SK-N-SH (cell line): ENCODE results near the gene GRK3. TPM values are rescaled to one million over a fixed set of nuclear protein-coding genes. Genes with fewer than 3 reads are reported as not detected.

Experiments
- CTCF ChIA-PET: fragments of 300-600, 350-600 bp; formaldehyde crosslinking; extraction: SDS; loops from one replicate; lab custom pipeline; 2021; lab: Yijun Ruan, JAX
- POLR2A ChIA-PET: fragments of 350-600 bp; sonication (Branson Sonifier 250); formaldehyde crosslinking; extraction: SDS; loops from one replicate; lab custom pipeline; 2020; ENCODE audit warnings: antibody characterized with exemption, inconsistent platforms; lab: Yijun Ruan, JAX
- DNase-seq: peaks from one replicate; pipeline ENCODE4 v3.0.0; 2012
- H2AFZ ChIP-seq: fragments of 200-600 bp; sonication (generic); 2 replicates; pipeline ENCODE4 v1.8.1; 2016; ENCODE audit warnings: antibody characterized with exemption, mild to moderate bottlenecking, low read depth
- H3F3A ChIP-seq: fragments of 200-600 bp; sonication (generic); replicated peaks from 2 replicates; pipeline ENCODE3; 2016; ENCODE audit warnings: antibody characterized with exemption, mild to moderate bottlenecking; ENCODE audit not compliant: insufficient read depth
- H3K27ac ChIP-seq, 2 experiments: fragments of 200-500 bp in 1 of 2; fragments of 200-600 bp in 1 of 2; sonication (Bioruptor generic) in 1 of 2; sonication (generic), shearing (Covaris generic) in 1 of 2; 2 replicates each; pipeline versions ENCODE4 v1.5.1 to v1.6.1; 2014 to 2016; ENCODE audit warnings: low read depth in 2 of 2, inconsistent platforms in 1 of 2, low read length in 1 of 2, mild to moderate bottlenecking in 1 of 2, mixed read lengths in 1 of 2
- H3K27me3 ChIP-seq: fragments of 200-600 bp; sonication (generic), shearing (Covaris generic); 2 replicates; pipeline ENCODE4 v1.6.1; 2016; ENCODE audit warnings: mixed run types; ENCODE audit not compliant: insufficient read depth
- H3K36me3 ChIP-seq, 2 experiments: fragments of 200-500 bp in 1 of 2; fragments of 200-600 bp in 1 of 2; sonication (Bioruptor generic) in 1 of 2; sonication (generic) in 1 of 2; replicated peaks in 1 of 2; 2 replicates each; pipeline versions ENCODE3 to v1.5.1; 2014 to 2016; ENCODE audit warnings: low read length in 1 of 2, mild to moderate bottlenecking in 1 of 2; ENCODE audit not compliant: insufficient read depth in 2 of 2, control insufficient read depth in 1 of 2
- H3K4me1 ChIP-seq, 2 experiments: fragments of 200-500 bp in 1 of 2; fragments of 200-600 bp in 1 of 2; sonication (Bioruptor generic) in 1 of 2; sonication (generic), shearing (Covaris generic) in 1 of 2; 2 replicates each; pipeline versions ENCODE4 v1.5.1 to v1.6.1; 2014 to 2016; ENCODE audit warnings: low read depth in 1 of 2, low read length in 1 of 2, mixed run types in 1 of 2; ENCODE audit not compliant: insufficient read depth in 2 of 2, control insufficient read depth in 1 of 2
- H3K4me2 ChIP-seq: fragments of 200-600 bp; sonication (generic), shearing (Covaris generic); 2 replicates; pipeline ENCODE4 v1.6.1; 2017; ENCODE audit warnings: mixed run types
- H3K4me3 ChIP-seq, 2 experiments: fragments of 200-500 bp in 1 of 2; fragments of 200-600 bp in 1 of 2; sonication (Bioruptor generic) in 1 of 2; sonication (generic), shearing (Covaris generic) in 1 of 2; 2 replicates each; pipeline versions ENCODE4 v1.5.1 to v1.8.1; 2014 to 2016; ENCODE audit warnings: low read depth in 2 of 2, inconsistent platforms in 1 of 2, low read length in 1 of 2, mild to moderate bottlenecking in 1 of 2, mixed read lengths in 1 of 2, moderate library complexity in 1 of 2
- H3K79me2 ChIP-seq: fragments of 200-600 bp; sonication (generic); 2 replicates; pipeline ENCODE4 v1.8.1; 2017; ENCODE audit warnings: mild to moderate bottlenecking; ENCODE audit not compliant: insufficient read depth
- H3K9ac ChIP-seq: fragments of 200-600 bp; sonication (generic); 2 replicates; pipeline ENCODE4 v1.6.1; 2017; ENCODE audit warnings: mixed run types
- H3K9me2 ChIP-seq: fragments of 200-600 bp; sonication (generic); 2 replicates; pipeline ENCODE4 v1.6.1; 2017; ENCODE audit warnings: mixed run types
- H3K9me3 ChIP-seq: fragments of 200-600 bp; sonication (generic); 2 replicates; pipeline ENCODE4 v1.6.1; 2017; ENCODE audit warnings: mixed run types, mild to moderate bottlenecking, moderate library complexity
- H4K20me1 ChIP-seq: fragments of 200-600 bp; sonication (generic); 2 replicates; pipeline ENCODE4 v1.6.1; 2017; ENCODE audit warnings: mild to moderate bottlenecking, mixed run types; ENCODE audit not compliant: insufficient read depth
- CHD2 ChIP-seq: fragments of 150-350 bp; IDR thresholded peaks from 2 replicates; pipeline ENCODE4 v1.6.1; 2018; ENCODE audit warnings: low read length; ENCODE audit not compliant: partially characterized antibody
- EP300 ChIP-seq, 2 experiments: IDR thresholded peaks; 2 replicates each; pipeline versions ENCODE4 v1.4.0 to v1.6.1; 2012; ENCODE audit warnings: borderline replicate concordance in 1 of 2, low read depth in 1 of 2, low read length in 1 of 2
- EZH2phosphoT487 ChIP-seq: fragments of 200-600 bp; sonication (generic); IDR thresholded peaks from 2 replicates; pipeline ENCODE4 v1.6.1; 2017; ENCODE audit warnings: low read depth, mixed run types, mild to moderate bottlenecking, antibody characterized with exemption, moderate library complexity, borderline replicate concordance
- FOSL2 ChIP-seq: IDR thresholded peaks from 2 replicates; pipeline ENCODE4 v1.4.0; 2012; ENCODE audit warnings: low read depth, mild to moderate bottlenecking, moderate library complexity, borderline replicate concordance
- GABPA ChIP-seq: IDR thresholded peaks from 2 replicates; pipeline ENCODE4 v1.4.0; 2012; ENCODE audit warnings: low read depth, mild to moderate bottlenecking
- GATA2 ChIP-seq: sonication (generic); formaldehyde crosslinking; IDR thresholded peaks from 2 replicates; pipeline ENCODE4 v1.5.0; 2020; ENCODE audit warnings: mild to moderate bottlenecking, missing genetic modification reagents
- JUND ChIP-seq: IDR thresholded peaks from 2 replicates; pipeline ENCODE4 v1.4.0; 2012
- MXI1 ChIP-seq: IDR thresholded peaks from 2 replicates; pipeline ENCODE4 v1.6.1; 2012; ENCODE audit warnings: mild to moderate bottlenecking, low read depth, low read length, improper control_type of control experiment
- PBX3 ChIP-seq: IDR thresholded peaks from 2 replicates; pipeline ENCODE4; 2012
- POLR2AphosphoS5 ChIP-seq: IDR thresholded peaks from 2 replicates; pipeline ENCODE4 v1.6.1; 2012; ENCODE audit warnings: low read depth, low read length
- RCOR1 ChIP-seq: fragments of 150-350 bp; IDR thresholded peaks from 2 replicates; pipeline ENCODE4 v1.6.1; 2017; ENCODE audit warnings: antibody characterized with exemption, low read length
- RXRA ChIP-seq: IDR thresholded peaks from 2 replicates; pipeline ENCODE4 v1.4.0; 2012; ENCODE audit warnings: low read depth, mild to moderate bottlenecking, borderline replicate concordance
- SIN3A ChIP-seq: IDR thresholded peaks from 2 replicates; pipeline ENCODE4 v1.6.1; 2012; ENCODE audit warnings: low read depth, mild to moderate bottlenecking, low read length, moderate library complexity, borderline replicate concordance
- TAF1 ChIP-seq: IDR thresholded peaks from 2 replicates; pipeline ENCODE4 v1.6.1; 2012; ENCODE audit warnings: low read depth, mild to moderate bottlenecking, low read length, moderate library complexity, borderline replicate concordance
- TCF12 ChIP-seq: IDR thresholded peaks from 2 replicates; pipeline ENCODE4 v1.4.0; 2012
- TEAD4 ChIP-seq: IDR thresholded peaks from 2 replicates; pipeline ENCODE4 v1.4.0; 2012; ENCODE audit warnings: mild to moderate bottlenecking, borderline replicate concordance; ENCODE audit not compliant: insufficient read depth
- USF2 ChIP-seq: fragments of 150-350 bp; IDR thresholded peaks from 2 replicates; pipeline ENCODE4 v1.6.1; 2017; ENCODE audit warnings: antibody characterized with exemption, low read length, low read depth, borderline replicate concordance
- YY1 ChIP-seq: IDR thresholded peaks from 2 replicates; pipeline ENCODE4 v1.4.0; 2012; ENCODE audit warnings: low read depth, mild to moderate bottlenecking
- ZBTB33 ChIP-seq: IDR thresholded peaks from 2 replicates; pipeline ENCODE4 v1.4.0; 2012; ENCODE audit warnings: low read depth, borderline replicate concordance
- WGBS: methylation state at CpG from one replicate; pipeline ENCODE4 v1.1.6; 2017; ENCODE audit warnings: low lambda C conversion rate; 5-methylcytosine and 5-hydroxymethylcytosine counted together
- polyA plus RNA-seq, 3 experiments: library from polyadenylated mRNA; depleted of rRNA; stranded (reverse); fragments of >200 nt; gene quantifications; 2 replicates each; pipeline ENCODE4 v1.2.3, GENCODE V29; 2012
- TF ChIP-seq, protein P1 (sequence below): fragments of 200-600 bp; sonication (generic); IDR thresholded peaks from 2 replicates; pipeline ENCODE4 v1.6.1; 2017; ENCODE audit warnings: antibody characterized with exemption, mild to moderate bottlenecking, moderate library complexity
- TF ChIP-seq, protein P2 (sequence below): fragments of 150-350 bp; IDR thresholded peaks from 2 replicates; pipeline ENCODE4 v1.6.1; 2016; ENCODE audit warnings: mild to moderate bottlenecking, low read depth, low read length

GRK3 gene
- polyA plus RNA-seq, 1 of the 3 experiments (the other 2 are of a cell fraction) = 1.3 TPM

GRCh38 chr22:25645964-25646363 lies 81.5 kb downstream of the GRK3 start:
- no peak for TF ChIP-seq USF2
- no peak for TF ChIP-seq EZH2phosphoT487
- Histone ChIP-seq H2AFZ (no peak overlapping the region), H3K79me2 (no peaks in the 10 kb centered on the region), H3K27me3 (no peaks in the 10 kb centered on the region), H3K4me1 (peaks cover 0 to 6% of the 10 kb centered on the region in 2 experiments; a peak in 1 of 4 replicates), H3K9me3 (no peaks in the 10 kb centered on the region), H3K36me3 (no peaks in the 10 kb centered on the region), H3K9ac (no peak overlapping the region), H3K4me3 (no peak overlapping the region), H4K20me1 (no peaks in the 10 kb centered on the region), H3K27ac (no peak overlapping the region), H3K9me2 (no peaks in the 10 kb centered on the region), H3K4me2 (no peak overlapping the region), H3F3A (no peaks in the 10 kb centered on the region)
- CTCF ChIA-PET = interaction anchor here (1.3 kb wide), 1 partner anchor 63 kb away, joined by 3 read pairs; no protein-coding TSS in a partner anchor
- DNase-seq = no peak
- POLR2A ChIA-PET = no interaction called here
- WGBS = 92% methylated on average over 1 of the region's 1 CpG

DNA sequence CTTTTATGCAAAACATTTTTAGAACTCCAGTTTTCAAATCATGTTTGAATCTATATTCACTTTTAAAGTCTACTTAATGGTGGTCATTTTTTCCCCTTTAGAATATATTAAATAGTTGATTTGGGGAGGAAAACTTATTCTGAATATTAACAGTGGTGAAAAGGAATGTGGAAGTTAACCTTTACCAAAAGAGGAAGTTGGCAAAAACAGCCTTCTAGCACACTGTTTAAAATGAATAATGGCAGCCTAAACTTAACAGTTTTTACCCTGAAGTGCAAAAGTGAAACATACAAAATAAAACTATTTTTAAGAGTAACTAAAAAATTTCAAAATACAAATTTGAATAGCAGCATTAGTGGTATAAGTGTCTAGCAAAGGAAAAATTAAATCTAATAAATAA lies 86.4 kb downstream of the GRK3 start:
- Histone ChIP-seq H3K27ac (no peak overlapping the region), H3K9me2 (no peaks in the 10 kb centered on the region), H3K4me1 (no peaks in the 10 kb centered on the region; a peak in 1 of 4 replicates), H2AFZ (no peak overlapping the region), H3K4me3 (no peak overlapping the region), H3K9me3 (no peaks in the 10 kb centered on the region), H3K9ac (no peak overlapping the region), H3F3A (no peaks in the 10 kb centered on the region), H4K20me1 (no peaks in the 10 kb centered on the region), H3K79me2 (no peaks in the 10 kb centered on the region), H3K4me2 (no peak overlapping the region), H3K27me3 (no peaks in the 10 kb centered on the region), H3K36me3 (peaks cover 0 to 5% of the 10 kb centered on the region in 2 experiments)
- ChIA-PET POLR2A (no interaction called here), CTCF (no interaction called here)
- DNase-seq = no peak
- TF ChIP-seq EP300 (IDR thresholded peaks at IDR 0.05; ENCODE audit: borderline replicate concordance in 1 of 2, low read depth in 1 of 2, low read length in 1 of 2) (no peak), RXRA (no peak), JUND (no peak), ZBTB33 (no peak), CHD2 (no peak), TCF12 (no peak), TAF1 (no peak), GABPA (no peak), POLR2AphosphoS5 (no peak), TEAD4 (no peak), YY1 (no peak), PBX3 (no peak), MXI1 (no peak), USF2 (no peak), FOSL2 (no peak), GATA2 (no peak), SIN3A (no peak), RCOR1 (no peak)
- TF ChIP-seq, protein P1, sequence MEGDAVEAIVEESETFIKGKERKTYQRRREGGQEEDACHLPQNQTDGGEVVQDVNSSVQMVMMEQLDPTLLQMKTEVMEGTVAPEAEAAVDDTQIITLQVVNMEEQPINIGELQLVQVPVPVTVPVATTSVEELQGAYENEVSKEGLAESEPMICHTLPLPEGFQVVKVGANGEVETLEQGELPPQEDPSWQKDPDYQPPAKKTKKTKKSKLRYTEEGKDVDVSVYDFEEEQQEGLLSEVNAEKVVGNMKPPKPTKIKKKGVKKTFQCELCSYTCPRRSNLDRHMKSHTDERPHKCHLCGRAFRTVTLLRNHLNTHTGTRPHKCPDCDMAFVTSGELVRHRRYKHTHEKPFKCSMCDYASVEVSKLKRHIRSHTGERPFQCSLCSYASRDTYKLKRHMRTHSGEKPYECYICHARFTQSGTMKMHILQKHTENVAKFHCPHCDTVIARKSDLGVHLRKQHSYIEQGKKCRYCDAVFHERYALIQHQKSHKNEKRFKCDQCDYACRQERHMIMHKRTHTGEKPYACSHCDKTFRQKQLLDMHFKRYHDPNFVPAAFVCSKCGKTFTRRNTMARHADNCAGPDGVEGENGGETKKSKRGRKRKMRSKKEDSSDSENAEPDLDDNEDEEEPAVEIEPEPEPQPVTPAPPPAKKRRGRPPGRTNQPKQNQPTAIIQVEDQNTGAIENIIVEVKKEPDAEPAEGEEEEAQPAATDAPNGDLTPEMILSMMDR = no peak
- TF ChIP-seq, protein P2, sequence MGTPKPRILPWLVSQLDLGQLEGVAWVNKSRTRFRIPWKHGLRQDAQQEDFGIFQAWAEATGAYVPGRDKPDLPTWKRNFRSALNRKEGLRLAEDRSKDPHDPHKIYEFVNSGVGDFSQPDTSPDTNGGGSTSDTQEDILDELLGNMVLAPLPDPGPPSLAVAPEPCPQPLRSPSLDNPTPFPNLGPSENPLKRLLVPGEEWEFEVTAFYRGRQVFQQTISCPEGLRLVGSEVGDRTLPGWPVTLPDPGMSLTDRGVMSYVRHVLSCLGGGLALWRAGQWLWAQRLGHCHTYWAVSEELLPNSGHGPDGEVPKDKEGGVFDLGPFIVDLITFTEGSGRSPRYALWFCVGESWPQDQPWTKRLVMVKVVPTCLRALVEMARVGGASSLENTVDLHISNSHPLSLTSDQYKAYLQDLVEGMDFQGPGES = no peak
